ENCODE results near the gene TMLHE.
"Not testable (repeated sequence)": the region's sequence is repeated elsewhere in the genome, so short reads cannot be mapped to it uniquely, and the experiment has no call there.

GRCh38 chrX:155466269-155466938, 146.3 kb downstream of the TMLHE start:
- TF ChIP-seq CTCF, POLR2A (IDR thresholded peaks at IDR 0.05): not testable (repeated sequence)
